ENCODE data around the gene ACACB. TPM values are rescaled to one million over a fixed set of nuclear protein-coding genes. Genes with fewer than 3 reads are reported as not detected.

The ACACB gene
- total RNA-seq, 1 donor from 2014 or later: 140 TPM

GRCh38 chr12:109274381-109274780 is 158.0 kb downstream of the ACACB start:
- no peaks in the 10 kb centered on the region for H3K4me1 ChIP-seq
- no peaks in the 10 kb centered on the region for H3K27me3 ChIP-seq
- H3K36me3 ChIP-seq: no peaks in the 10 kb centered on the region
- H3K4me3 ChIP-seq: no peak overlapping the region
- no peak overlapping the region for H3K27ac ChIP-seq
- no peak for DNase-seq (ENCODE audit: low spot score in 2 of 2)
- no peaks in the 10 kb centered on the region for H3K9me3 ChIP-seq
- TF ChIP-seq, protein P1, sequence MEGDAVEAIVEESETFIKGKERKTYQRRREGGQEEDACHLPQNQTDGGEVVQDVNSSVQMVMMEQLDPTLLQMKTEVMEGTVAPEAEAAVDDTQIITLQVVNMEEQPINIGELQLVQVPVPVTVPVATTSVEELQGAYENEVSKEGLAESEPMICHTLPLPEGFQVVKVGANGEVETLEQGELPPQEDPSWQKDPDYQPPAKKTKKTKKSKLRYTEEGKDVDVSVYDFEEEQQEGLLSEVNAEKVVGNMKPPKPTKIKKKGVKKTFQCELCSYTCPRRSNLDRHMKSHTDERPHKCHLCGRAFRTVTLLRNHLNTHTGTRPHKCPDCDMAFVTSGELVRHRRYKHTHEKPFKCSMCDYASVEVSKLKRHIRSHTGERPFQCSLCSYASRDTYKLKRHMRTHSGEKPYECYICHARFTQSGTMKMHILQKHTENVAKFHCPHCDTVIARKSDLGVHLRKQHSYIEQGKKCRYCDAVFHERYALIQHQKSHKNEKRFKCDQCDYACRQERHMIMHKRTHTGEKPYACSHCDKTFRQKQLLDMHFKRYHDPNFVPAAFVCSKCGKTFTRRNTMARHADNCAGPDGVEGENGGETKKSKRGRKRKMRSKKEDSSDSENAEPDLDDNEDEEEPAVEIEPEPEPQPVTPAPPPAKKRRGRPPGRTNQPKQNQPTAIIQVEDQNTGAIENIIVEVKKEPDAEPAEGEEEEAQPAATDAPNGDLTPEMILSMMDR (IDR thresholded peaks at IDR 0.05): no peak
- intact Hi-C loops (cut with DNase I): no loop called here

GRCh38 chr12:109275173-109275572 is 158.8 kb downstream of the ACACB start:
- no peak for DNase-seq (ENCODE audit: low spot score in 2 of 2)
- Histone ChIP-seq H3K36me3 (no peaks in the 10 kb centered on the region), H3K27ac (no peak overlapping the region), H3K4me1 (no peaks in the 10 kb centered on the region), H3K9me3 (no peaks in the 10 kb centered on the region), H3K4me3 (no peak overlapping the region), H3K27me3 (no peaks in the 10 kb centered on the region)
- TF ChIP-seq, protein P1 (IDR thresholded peaks at IDR 0.05): no peak
- intact Hi-C loops (cut with DNase I): no loop called here

DNA sequence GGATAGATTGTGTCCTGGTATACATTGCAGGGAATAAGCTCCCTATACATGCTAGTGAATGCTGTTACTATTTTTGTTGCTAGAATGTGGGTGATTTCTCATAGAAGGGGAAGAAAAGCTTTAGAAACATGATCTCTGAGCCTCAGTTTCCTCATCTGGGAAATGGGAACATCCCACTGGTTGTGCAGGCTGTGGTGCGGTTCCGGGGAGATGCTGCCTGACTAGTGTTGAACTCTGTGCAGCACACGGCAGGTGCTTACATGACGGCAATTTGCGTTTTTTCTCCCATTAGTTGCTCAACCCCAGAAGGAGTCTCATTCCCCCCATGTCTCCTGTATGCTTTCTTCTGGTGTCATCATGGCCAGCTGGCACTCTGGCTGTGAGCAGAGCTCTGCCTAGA is 159.8 kb downstream of the ACACB start:
- TF ChIP-seq, protein P1 (IDR thresholded peaks at IDR 0.05): no peak
- no peaks in the 10 kb centered on the region for H3K36me3 ChIP-seq

DNA sequence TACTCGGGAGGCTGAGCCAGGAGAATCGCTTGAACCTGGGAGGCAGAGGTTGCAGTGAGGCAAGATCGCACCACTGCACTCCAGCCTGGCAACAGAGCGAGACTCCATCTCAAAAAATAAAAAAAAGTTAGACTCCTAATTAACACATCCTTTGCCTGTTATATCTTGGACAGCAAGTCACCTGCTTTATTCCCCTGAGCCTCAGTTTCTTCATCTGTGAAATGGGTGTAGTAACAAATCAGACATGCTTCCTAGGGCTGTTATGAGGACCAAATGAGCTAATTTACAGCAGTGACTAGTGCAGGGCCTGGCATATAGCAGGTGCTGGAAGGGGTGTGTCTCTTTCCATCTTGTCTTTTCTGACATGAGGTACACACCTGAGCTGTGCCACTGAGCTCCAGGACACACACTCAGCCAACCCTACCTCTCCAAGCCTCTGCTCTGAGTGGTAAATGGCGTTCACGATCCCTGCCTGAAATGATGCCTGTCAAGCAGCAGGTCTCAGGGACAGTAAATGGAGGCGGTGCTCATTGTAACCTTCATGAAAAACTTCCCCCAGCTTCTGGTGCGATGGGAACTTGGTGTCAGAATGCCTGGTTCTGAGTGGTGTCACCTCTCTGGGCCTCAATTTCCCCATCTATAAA is 161.0 kb downstream of the ACACB start:
- DNase-seq (ENCODE audit: low spot score in 2 of 2): no peak
- intact Hi-C loops (cut with DNase I): no loop called here
- Histone ChIP-seq H3K27me3 (no peaks in the 10 kb centered on the region), H3K4me1 (no peaks in the 10 kb centered on the region), H3K4me3 (no peak overlapping the region), H3K36me3 (no peaks in the 10 kb centered on the region), H3K27ac (no peak overlapping the region), H3K9me3 (no peaks in the 10 kb centered on the region)
- TF ChIP-seq, protein P1 (IDR thresholded peaks at IDR 0.05): no peak

More for the DNA sequence above, 159.8 kb downstream of the ACACB start:
- H3K4me3 ChIP-seq: no peak overlapping the region
- H3K27me3 ChIP-seq: no peaks in the 10 kb centered on the region
- no peaks in the 10 kb centered on the region for H3K9me3 ChIP-seq
- no peaks in the 10 kb centered on the region for H3K4me1 ChIP-seq
- no peak for DNase-seq (ENCODE audit: low spot score in 2 of 2)
- H3K27ac ChIP-seq: no peak overlapping the region
- intact Hi-C loops (cut with DNase I): no loop called here

DNA sequence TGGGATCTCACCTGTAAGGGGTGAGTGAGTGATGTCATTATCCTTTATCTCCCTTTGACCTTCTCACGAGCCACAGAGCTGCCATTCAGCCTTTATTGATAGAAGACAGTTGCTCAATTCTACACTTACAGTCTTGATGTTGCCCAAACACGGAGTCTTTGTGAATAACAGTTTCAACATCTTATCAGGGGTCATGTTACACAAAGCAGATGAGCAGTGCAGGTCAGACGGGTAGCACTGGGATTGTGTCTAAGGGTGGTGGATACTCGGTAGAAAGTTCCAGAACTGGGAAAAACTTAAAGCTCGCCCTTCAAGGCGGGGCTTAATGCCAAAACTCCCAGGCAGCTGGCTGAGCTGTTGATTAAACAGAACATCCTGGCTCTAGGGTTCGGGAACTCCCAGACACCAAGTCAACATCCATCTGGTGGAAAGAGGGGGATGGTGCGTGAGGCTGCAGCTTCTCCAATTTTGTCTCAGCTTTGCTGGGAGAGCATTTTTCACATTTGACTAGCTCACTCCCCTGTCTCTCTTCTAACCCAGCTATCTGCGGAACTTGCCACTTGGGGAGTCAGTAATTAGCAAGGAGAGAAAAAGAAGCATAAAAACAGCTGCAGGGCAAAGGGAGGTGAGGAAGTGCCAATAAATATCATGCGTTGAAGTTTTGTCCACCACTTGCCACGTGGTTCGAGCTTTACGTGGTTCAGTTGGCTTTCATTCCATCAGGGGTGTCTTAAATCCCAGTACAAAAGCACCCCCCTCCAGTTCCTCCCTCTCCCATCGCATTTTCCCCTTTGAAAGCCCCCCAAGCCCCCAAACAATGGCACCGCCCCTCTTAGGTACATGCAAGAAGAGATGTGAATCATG is 161.7 kb downstream of the ACACB start:
- intact Hi-C loops (cut with DNase I): no loop called here
- H3K36me3 ChIP-seq: no peaks in the 10 kb centered on the region
- H3K27me3 ChIP-seq: no peaks in the 10 kb centered on the region
- TF ChIP-seq, protein P1 (IDR thresholded peaks at IDR 0.05): no peak
- H3K9me3 ChIP-seq: no peaks in the 10 kb centered on the region
- H3K4me3 ChIP-seq: no peak overlapping the region
- no peak overlapping the region for H3K27ac ChIP-seq
- no peaks in the 10 kb centered on the region for H3K4me1 ChIP-seq
- no peak for DNase-seq (ENCODE audit: low spot score in 2 of 2)

Data from ascending aorta (tissue), 2 donors.